ENCODE data around the gene ST3GAL3. TPM values are rescaled to one million over a fixed set of nuclear protein-coding genes. Genes with fewer than 3 reads are reported as not detected.

The ST3GAL3 gene
- total RNA-seq, 1 donor from 2014 or later = 11.4 TPM

- Histone ChIP-seq H4K20me1 (ENCODE audit: insufficient read depth, low read length) (peaks cover 77% of the 10 kb centered on the region), H3K4me1 (ENCODE audit: insufficient read depth, low read length) (peaks cover 41% of the 10 kb centered on the region), H3K36me3 (ENCODE audit: insufficient read depth, low read length) (peaks cover 21% of the 10 kb centered on the region), H3K4me3 (ENCODE audit: insufficient read depth, low read depth, low read length) (peak overlapping the region; percentile 71), H3K4me2 (ENCODE audit: low read length) (peak overlapping the region; percentile 97), H3K27me3 (ENCODE audit: insufficient read depth, low read length) (no peaks in the 10 kb centered on the region), H3K9ac (ENCODE audit: low read length) (peak overlapping the region; percentile 86), H2AFZ (ENCODE audit: low read depth, low read length) (peak overlapping the region; percentile 46), H3K27ac (ENCODE audit: low read depth, low read length) (peak overlapping the region; percentile 48), H3K9me3 (ENCODE audit: insufficient read depth, low read depth, low read length) (no peaks in the 10 kb centered on the region), H3K79me2 (ENCODE audit: insufficient read depth, low read length) (peaks cover 80% of the 10 kb centered on the region)
- TF ChIP-seq CTCF (IDR thresholded peaks at IDR 0.05; ENCODE audit: insufficient read depth, low read depth, low read length) (no peak), EZH2 (IDR thresholded peaks at IDR 0.05; ENCODE audit: insufficient read depth, low read length) (no peak)
- peak; percentile 41 for DNase-seq (ENCODE audit: low read depth)
- Mint-ChIP-seq H3K27me3 (ENCODE audit: low read depth, unreplicated experiment) (no peaks in the 10 kb centered on the region), H3K9me3 (ENCODE audit: unreplicated experiment) (no peaks in the 10 kb centered on the region), H3K27ac (ENCODE audit: unreplicated experiment) (peak overlapping the region; percentile 43), H3K4me1 (ENCODE audit: low read depth, unreplicated experiment) (peaks cover 41% of the 10 kb centered on the region), H3K36me3 (ENCODE audit: low read depth, unreplicated experiment) (peaks cover 26% of the 10 kb centered on the region), H3K4me3 (ENCODE audit: unreplicated experiment) (peak overlapping the region; percentile 91)
- no peak for FAIRE-seq
Observed at GRCh38 chr1:43979528-43980254, 272.4 kb downstream of the ST3GAL3 start.

- H3K27ac Mint-ChIP-seq (ENCODE audit: unreplicated experiment) = peak overlapping the region; percentile 6
- TF ChIP-seq CTCF (IDR thresholded peaks at IDR 0.05; ENCODE audit: insufficient read depth, low read depth, low read length) = no peak
- TF ChIP-seq EZH2 (IDR thresholded peaks at IDR 0.05; ENCODE audit: insufficient read depth, low read length) = no peak
- no peaks in the 10 kb centered on the region for H3K27me3 ChIP-seq (ENCODE audit: insufficient read depth, low read length)
- peak overlapping the region; percentile 86 for H3K9ac ChIP-seq (ENCODE audit: low read length)
- H4K20me1 ChIP-seq (ENCODE audit: insufficient read depth, low read length) = peaks cover 79% of the 10 kb centered on the region
- H3K36me3 Mint-ChIP-seq (ENCODE audit: low read depth, unreplicated experiment) = peaks cover 27% of the 10 kb centered on the region
- DNase-seq (ENCODE audit: low read depth) (peak; percentile 52), FAIRE-seq (no peak)
- peak overlapping the region; percentile 46 for H2AFZ ChIP-seq (ENCODE audit: low read depth, low read length)
- peak overlapping the region; percentile 91 for H3K4me3 Mint-ChIP-seq (ENCODE audit: unreplicated experiment)
- peaks cover 41% of the 10 kb centered on the region for H3K4me1 Mint-ChIP-seq (ENCODE audit: low read depth, unreplicated experiment)
- H3K4me1 ChIP-seq (ENCODE audit: insufficient read depth, low read length) = peaks cover 41% of the 10 kb centered on the region
- H3K4me2 ChIP-seq (ENCODE audit: low read length) = peak overlapping the region; percentile 97
- no peaks in the 10 kb centered on the region for H3K27me3 Mint-ChIP-seq (ENCODE audit: low read depth, unreplicated experiment)
- H3K36me3 ChIP-seq (ENCODE audit: insufficient read depth, low read length) = peaks cover 21% of the 10 kb centered on the region
- H3K27ac ChIP-seq (ENCODE audit: low read depth, low read length) = peak overlapping the region; percentile 48
- no peaks in the 10 kb centered on the region for H3K9me3 Mint-ChIP-seq (ENCODE audit: unreplicated experiment)
- no peaks in the 10 kb centered on the region for H3K9me3 ChIP-seq (ENCODE audit: insufficient read depth, low read depth, low read length)
- peak overlapping the region; percentile 71 for H3K4me3 ChIP-seq (ENCODE audit: insufficient read depth, low read depth, low read length)
- peaks cover 72% of the 10 kb centered on the region for H3K79me2 ChIP-seq (ENCODE audit: insufficient read depth, low read length)
Observed at GRCh38 chr1:43980255-43981134, 273.2 kb downstream of the ST3GAL3 start.

Small RNA genes lying within 50 kb of the gene (microRNA-seq; reads per million reads assigned to microRNA genes)
- gene MIR6079 = not detected

Other genes with a start within 250 kb of the ST3GAL3 start
- 231 and 275 TPM in 2 replicates for gene PTPRF, start 176.7 kb upstream of the ST3GAL3 start, total RNA-seq
- gene KDM4A, start 57.4 kb upstream of the ST3GAL3 start, total RNA-seq = 93.5 and 97.5 TPM in 2 replicates
- gene ARTN, start 226.3 kb downstream of the ST3GAL3 start, total RNA-seq = 1.2 and 1.5 TPM in 2 replicates
- gene IPO13, start 239.4 kb downstream of the ST3GAL3 start, total RNA-seq = 31.0 and 36.1 TPM in 2 replicates

Data from astrocyte (in vitro differentiated cells and primary cell).